NCI-H146 (cell line): ENCODE data around the gene GRAMD1B.

Experiments
- DNase-seq: peaks from one replicate; lab custom pipeline; 2025; lab: John Stamatoyannopoulos, UW

The GRAMD1B gene

DNA sequence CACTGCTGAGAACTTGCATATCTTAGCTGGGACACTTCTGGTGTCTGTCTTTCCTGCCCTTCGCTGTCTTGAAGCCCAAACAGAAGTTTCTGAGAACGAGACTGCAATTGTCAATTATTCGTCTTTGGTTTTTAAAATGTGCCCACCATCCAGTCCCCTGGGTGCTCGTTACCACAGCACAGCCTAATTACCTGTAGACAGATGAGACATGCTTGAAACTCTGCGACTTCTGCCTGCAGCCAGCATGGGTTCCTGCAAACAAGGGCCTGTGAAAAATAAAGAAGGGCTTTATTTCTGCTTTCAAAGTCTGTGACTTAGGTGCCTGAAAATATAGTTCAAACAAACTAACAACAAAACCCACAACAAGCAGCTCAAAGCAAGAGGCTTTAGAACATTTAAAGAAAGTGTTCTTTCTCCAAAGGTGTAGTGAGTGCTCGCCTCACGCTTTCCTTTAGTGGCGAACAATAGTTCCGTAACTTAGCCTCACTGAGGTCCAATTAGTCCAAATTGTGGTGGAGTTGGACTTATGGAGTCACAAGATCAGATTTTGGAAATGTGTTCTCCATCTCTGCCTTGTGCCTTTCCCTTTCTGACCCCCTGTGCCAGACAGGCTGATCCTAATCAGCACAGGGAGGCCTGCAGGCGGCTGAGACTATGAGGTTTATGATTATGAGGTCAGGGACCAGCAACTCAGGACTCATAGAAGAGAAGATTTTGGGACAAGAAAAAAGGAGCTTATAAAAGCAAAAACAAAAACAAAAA lies 20.4 kb upstream of the GRAMD1B start:
- DNase-seq = no peak

- DNase-seq = no peak
Measured at GRCh38 chr11:123410218-123410549, 19.9 kb upstream of the GRAMD1B start.

GRCh38 chr11:123413636-123414035 lies 16.4 kb upstream of the GRAMD1B start:
- DNase-seq = no peak

DNA sequence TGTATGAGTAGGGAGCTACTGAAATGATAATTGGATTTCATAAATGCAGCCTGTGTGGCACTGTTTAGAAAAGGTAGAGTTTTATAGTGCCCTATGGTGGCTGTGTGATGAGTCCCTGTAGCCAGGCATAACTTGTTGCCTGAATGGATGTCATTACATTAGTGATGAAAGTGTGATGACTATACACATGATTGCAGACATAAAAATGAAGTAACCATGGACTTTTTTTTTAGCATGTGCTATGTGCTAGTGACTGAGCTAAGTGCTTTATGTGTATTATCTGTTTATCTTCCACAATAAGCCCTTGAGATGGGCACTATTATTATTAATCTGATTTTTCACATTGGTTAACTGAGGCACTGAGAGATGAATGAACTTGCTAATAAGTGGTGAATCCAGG lies 13.5 kb upstream of the GRAMD1B start:
- no peak for DNase-seq

DNA sequence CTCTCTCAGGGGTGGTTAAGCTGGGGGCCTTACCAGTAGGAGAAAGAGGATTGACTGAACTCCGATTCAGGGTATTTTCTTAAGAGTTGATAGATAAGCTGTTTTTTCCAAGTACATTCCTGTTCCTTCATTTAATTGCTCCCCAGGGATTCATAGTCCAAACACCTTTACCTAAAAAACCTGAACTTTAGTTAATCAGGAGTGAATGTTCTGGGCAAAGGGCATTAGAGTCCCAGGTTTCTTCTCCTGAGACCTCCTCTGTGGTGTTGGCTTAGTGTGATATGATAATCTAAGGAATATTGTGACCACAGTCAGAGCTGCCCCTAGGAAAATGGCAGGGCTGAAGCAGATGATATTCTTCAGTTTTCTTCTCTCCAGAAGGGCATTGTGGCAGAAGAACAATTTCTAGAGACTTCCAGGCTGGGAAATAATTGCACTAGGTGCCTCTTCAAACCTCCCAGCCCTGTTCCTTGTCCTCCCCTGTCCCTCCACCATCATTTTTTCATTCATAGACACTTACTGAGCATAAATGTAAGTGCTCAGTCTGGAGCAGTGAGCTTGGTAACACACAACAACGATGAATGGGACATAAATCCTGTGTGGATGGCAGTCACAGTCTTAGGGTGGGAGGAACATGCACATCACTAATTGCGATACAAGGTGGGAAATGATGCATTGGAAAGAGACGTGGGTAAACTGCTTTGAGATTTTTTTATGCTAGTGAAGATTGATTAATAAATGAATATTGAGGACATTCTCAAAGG lies 11.5 kb upstream of the GRAMD1B start:
- DNase-seq = no peak

- no peak for DNase-seq
Measured at GRCh38 chr11:123419731-123420452, 10.2 kb upstream of the GRAMD1B start.

DNA sequence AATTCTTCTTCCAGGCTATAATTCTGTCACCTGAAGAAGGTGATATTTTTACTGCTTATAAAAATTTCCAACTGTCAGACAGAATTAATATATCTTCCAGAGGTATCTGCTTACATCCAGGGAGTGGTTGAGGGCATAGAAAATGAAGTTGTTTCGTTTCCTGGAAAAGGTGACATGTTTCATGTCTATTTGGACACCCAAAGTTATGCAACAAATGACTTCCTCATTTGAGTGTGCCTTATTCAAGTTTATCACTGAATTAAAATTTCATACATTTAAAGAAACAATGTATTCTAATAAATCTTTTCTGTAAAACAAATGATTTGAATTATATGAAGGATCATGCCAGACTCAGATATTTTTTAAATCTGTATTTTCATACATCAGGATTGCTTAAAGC lies 8.5 kb upstream of the GRAMD1B start:
- DNase-seq = no peak

GRCh38 chr11:123425367-123425766 lies 4.7 kb upstream of the GRAMD1B start:
- DNase-seq = no peak

GRCh38 chr11:123426789-123427188 lies 3.3 kb upstream of the GRAMD1B start:
- no peak for DNase-seq

- DNase-seq = no peak
Measured at GRCh38 chr11:123427405-123427804, 2.7 kb upstream of the GRAMD1B start.

- no peak for DNase-seq
Measured at GRCh38 chr11:123428116-123428715, 1.9 kb upstream of the GRAMD1B start.

DNA sequence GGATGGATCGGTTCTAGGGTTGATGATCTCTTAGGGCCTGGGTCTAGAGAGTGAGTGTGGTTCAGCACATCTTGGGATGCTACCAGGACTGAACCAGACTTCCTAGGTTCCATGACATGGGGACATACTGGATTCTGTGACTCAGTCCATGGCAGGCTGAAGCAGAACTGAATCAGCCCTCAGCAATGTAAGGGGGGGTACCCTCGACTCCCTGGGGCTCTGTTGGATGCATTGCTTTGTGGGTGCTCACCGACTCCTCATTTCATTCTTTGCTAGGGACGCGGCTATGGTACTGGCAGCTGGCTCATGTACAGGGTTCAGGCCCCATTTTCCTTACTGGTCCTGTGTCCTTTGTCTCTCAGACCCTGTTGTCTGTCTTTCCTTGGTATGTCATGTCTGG lies 733 bp upstream of the GRAMD1B start:
- DNase-seq = no peak

GRCh38 chr11:123430721-123431497 lies 840 bp downstream of the GRAMD1B start:
- no peak for DNase-seq

GRCh38 chr11:123431619-123432018 lies 1.6 kb downstream of the GRAMD1B start:
- no peak for DNase-seq

DNA sequence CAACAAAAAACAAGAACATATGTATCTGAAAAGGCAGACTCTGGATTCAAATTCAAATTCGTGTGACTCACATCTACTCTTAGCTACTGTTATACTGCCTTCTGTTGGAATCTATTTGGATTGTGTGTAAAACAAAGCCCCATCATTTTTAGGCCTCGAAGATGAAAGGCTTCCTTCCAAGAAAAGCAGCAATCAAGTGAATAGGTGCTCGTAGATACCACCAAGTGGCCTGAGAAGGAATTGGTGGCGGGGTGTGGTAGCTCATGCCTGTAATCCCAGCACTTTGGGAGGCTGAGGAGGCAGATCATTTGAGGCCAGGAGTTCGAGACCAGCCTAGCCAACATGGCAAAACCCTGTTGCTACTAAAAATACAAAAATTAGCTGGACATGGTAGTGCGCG lies 4.2 kb downstream of the GRAMD1B start:
- no peak for DNase-seq

- DNase-seq = no peak
Measured at GRCh38 chr11:123434911-123435310, 4.8 kb downstream of the GRAMD1B start.

DNA sequence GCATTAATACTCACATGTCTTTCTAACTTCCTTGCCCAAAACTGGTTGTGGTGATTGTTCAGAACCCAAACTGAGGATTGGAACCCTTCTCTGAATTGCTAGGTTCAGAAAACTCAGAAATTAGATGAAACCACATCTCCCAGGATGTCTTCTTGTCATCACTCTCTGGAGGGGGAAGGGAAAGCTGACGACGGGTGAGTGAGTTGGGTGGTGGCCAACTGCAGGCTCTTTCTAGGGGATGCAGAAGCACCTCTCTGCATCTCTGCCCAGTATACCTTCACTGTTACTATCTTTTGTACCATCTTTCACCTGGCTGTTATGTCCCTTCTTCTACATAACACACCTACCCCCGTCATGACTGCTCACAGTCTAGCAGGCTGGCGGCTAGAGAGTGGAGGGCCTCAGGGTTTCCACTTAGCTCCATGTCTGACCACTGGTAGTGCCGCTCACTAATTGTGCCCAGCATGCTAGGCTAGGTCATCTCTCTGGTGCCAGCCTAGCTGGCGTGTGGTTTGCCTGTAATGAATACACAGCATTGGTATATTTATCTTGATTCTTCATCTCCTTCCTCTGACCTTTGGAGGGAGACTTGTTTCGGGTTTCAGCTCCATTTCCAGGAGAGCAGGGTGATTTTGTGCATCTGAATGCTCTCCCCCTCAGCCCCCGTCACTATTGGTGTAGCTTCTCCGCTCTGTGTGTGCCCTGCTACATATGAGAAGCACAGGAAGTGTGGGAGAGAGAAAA lies 7.3 kb downstream of the GRAMD1B start:
- DNase-seq = no peak

GRCh38 chr11:123438131-123438627 lies 8.1 kb downstream of the GRAMD1B start:
- DNase-seq = no peak

DNA sequence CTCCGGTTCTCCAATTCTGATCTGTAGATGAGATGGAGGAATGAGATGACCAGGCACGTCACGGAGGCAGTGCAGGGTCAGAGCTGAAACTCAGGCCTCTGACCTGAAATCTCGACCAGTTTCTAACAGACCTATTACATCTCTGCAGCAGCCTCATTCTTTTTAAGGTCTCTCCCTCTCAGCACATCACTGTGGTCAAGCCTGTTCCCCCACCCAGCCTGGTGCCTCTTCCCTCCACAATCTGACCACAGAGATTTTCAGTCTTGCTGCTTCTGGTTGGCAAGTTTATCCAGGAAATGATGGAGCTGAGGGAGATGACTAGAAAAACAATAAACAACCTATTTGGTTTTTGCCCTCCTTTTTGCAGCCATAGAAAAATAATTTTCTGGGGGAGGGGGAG lies 9.5 kb downstream of the GRAMD1B start:
- no peak for DNase-seq

GRCh38 chr11:123441161-123441560 lies 11.1 kb downstream of the GRAMD1B start:
- DNase-seq = no peak
